Embryonic facial prominence (tissue), 1 donor: Measurements from ENCODE around the gene LRATD1.
"Not testable (repeated sequence)": the region's sequence is repeated elsewhere in the genome, so short reads cannot be mapped to it uniquely, and the experiment has no call there.

Source experiments
- DNase-seq: peaks from one replicate; pipeline ENCODE4 v3.0.0-alpha.2; 2016; ENCODE audit errors: extremely low spot score

Gene LRATD1

GRCh38 chr2:14632133-14632936 is at the start of gene LRATD1:
Gene LRATD1, plus strand, starts transcription at chr2:14632717. Its CDS starts 1,263 bp downstream, at chr2:14633980.
- no peak for DNase-seq

GRCh38 chr2:14583059-14583458 is 49.5 kb upstream of the LRATD1 start:
- no peak for DNase-seq

DNA sequence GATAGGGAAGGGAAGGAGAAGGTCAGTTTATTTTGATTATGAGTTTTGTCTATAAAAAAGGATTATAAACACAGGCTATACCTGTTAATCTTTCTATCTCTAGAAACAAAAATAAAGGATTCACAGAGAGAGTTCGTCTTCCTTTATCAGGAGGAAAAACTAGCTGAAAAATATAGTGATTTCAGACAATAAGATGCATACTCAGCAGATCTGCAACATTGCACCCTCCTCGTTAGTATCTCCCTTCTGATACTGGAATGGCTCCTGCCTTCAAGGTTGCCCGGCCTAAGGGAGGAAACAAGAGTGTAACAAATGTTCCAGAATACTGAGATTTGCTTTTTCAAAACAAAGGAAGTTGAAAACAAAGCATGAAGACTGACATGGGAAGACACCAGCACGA is 48.7 kb upstream of the LRATD1 start:
- no peak for DNase-seq

DNA sequence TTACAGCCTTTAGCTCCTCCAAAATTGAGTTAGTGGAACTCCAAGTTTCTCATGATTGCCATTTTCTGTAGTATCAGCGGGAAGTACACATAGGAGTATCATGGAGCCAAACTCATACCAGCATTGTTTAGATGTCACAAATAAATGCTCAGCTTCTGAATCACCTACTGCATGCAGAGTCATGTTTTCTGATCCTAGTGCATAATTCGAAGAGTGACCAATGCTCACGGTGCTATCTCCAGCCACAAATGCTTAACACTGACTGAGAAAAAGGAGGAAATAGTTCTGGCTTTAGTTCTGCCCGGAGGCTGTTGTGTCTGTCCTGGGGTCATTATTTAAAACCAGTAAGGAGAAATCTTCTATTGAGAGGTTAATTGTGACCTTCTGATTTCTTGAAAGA is 45.4 kb upstream of the LRATD1 start:
- no peak for DNase-seq

- DNase-seq = no peak
Measured at GRCh38 chr2:14601156-14601770, 31.3 kb upstream of the LRATD1 start.

DNA sequence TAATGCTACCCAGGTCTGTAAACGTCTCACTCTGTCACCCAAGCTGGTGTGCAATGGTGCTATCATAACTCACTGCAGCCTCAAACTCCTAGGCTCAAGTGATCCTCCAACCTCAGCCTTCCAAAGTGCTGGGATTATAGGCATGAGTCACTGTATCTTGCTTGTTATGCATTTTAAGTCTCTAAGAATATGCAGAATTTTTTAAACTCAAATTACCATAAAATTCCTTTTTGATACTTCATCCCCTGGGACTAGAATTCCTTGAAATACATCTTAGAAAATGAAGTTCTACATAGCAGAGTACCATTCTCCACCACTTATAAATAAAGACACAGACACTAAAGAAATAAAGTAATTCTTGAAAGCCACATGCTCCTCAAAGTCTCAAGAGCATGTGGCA is 30.2 kb upstream of the LRATD1 start:
- DNase-seq = no peak

DNA sequence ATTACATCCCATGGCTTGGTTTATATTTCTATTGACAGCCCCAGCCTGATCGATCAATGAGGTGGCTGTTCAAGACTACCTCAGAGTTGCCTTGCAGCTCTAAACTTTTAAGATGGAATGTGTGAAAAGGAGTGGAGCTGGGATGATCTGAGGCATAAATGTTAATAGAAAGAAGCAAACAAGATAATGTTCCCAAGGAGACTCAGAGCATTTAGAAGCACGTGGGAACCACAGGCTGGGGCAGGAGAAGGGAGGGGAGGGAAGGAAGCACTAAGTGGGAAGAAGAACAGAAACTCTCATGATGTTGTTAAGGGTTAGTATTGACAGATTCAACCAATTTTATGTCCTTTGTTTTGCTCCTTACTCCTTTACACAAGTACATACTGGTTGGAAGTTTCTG is 28.8 kb upstream of the LRATD1 start:
- no peak for DNase-seq

DNA sequence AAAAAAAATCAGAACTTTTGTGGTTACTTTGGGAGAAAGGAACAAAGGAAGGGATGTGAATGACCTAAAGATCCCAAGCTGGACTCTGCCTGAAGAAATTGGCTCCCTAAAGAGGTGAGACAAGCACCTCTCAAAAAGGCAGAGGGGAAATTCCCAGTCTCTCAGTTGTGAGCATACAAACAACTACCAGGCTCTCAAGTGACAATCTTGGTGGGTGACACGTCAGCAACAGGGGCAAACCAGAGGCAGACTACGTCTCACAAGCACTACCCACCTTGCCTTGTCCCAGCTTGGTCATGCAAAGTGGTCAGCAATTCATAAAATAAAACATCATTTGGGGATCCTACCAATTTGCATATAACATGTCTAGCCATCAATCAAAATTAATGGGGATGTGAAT is 24.3 kb upstream of the LRATD1 start:
- DNase-seq = no peak

DNA sequence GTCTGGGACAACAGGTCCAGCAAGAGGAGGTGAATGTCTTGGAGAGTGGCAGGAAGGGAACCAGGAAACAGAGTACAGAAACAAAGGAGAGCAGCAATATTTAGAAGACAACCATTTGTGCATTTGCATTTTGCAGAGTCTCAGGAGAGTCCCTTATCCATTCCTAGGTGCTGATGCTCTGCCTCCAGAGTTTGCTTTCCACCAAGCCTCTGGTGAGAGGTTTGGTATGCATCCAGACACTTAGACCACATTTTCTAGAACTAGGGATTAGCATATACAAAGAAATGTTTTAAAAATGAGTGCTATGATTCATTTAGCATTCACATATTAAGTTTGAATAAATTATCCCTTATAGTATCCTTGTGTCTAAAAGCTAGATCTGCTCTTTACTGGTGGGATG is 18.5 kb upstream of the LRATD1 start:
- no peak for DNase-seq

GRCh38 chr2:14615121-14615520 is 17.4 kb upstream of the LRATD1 start:
- no peak for DNase-seq

- DNase-seq = no peak
Measured at GRCh38 chr2:14615760-14616159, 16.8 kb upstream of the LRATD1 start.

DNA sequence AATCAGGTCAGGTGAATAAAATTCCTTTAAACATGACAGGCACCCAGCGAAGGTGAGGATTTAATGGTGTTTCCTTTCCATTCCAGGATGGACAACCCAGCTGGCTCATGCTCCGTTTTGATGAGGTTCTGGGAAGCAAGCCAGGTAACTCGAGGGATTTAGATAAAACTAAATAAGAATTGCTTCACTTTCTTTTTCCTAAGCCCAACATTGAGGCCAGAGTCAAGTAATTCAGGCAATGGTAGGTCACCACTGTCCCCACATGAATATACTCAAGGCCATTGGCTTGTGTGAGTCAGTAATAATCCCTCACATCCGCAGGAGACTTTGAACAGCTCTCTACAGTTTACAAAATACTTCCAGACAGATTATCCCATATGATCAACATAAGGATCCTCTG is 16.2 kb upstream of the LRATD1 start:
- DNase-seq = no peak

DNA sequence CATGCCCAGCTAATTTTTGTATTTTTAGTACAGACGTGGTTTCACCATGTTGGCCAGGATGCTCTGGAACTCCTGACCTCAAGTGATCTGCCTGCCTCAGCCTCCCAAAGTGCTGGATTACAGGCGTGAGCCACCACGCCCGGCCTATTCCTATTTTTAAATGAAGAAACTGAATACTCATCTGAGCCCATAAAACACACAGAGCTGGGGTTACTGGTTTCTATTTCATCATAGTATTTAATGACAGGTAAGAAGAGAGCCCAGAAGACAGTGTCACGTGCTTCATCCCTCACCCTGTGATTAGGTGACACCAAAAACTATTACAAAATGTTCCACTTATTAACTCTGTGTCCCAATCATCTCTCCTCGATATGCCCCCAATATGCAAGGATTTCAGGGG is 15.6 kb upstream of the LRATD1 start:
- no peak for DNase-seq

DNA sequence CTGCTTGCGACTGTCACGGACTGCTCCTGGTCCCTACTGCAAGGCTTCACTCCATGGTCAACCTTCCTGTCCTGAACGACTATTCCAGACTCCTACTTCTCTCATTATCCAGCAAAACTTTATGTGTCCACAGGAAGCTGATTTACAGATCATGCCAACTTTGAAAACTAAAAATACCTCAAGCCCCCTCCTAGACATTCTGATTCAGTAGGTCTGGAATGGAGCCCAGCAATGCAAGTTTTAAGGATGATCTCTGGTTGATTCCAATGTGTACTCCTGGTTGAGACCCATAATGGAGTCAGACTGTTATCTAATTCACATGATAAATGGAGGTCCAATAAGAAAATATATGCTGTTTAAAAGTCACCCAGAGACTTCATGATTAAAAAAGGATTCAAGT is 13.1 kb upstream of the LRATD1 start:
- no peak for DNase-seq

DNA sequence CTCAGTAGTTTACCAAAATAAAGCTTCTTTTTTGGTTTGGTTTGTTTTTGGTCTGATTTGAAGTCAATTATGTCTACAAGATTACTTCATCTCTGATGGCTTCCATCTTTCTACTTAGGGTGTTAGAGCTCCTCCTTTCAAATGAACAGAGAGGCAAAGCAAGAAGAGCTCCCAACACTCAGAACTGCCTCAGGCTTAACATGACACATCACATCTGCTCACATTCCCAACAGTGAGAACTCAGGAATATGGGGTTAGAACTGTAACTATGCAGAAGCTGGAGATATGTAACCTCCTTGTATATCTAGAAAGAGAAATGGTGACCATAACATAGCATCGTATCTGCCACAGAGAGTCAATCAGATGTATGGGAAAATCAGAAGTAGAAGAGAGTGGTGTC is 11.4 kb upstream of the LRATD1 start:
- DNase-seq = no peak

DNA sequence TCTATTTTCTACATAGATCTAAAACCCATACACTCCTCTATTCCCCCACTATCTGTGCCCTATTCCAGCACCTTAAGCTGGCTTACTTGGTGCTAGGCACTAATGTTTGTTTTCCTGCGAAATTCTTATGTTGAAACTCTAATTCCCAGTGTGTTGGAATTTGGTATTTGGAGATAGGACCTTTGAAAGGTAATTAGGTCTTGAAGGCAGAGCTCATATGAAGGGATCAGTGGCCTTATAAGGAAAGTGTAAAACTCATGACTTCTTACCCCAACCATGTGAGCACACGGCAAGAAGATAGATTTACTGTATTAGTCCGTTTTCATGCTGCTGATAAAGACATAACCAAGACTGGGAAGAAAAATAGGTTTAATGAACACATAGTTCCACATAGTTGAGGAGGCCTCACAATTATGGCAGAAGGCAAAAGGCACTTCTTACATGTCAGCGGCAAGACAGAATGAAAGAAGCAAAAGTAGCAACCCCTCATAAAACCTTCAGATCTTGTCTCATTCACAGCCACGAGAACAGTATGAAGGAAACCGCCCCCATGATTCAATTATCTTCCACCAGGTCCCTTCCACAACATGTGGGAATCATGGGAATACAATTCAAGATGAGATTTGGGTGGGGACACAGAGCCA is 10.5 kb upstream of the LRATD1 start:
- no peak for DNase-seq

- DNase-seq = not testable (repeated sequence)
Measured at GRCh38 chr2:14622550-14622939, 10.0 kb upstream of the LRATD1 start.

GRCh38 chr2:14623237-14623636 is 9.3 kb upstream of the LRATD1 start:
- no peak for DNase-seq

GRCh38 chr2:14626873-14627272 is 5.6 kb upstream of the LRATD1 start:
- no peak for DNase-seq

- DNase-seq = no peak
Measured at GRCh38 chr2:14628901-14629300, 3.6 kb upstream of the LRATD1 start.

GRCh38 chr2:14631406-14632040 is 994 bp upstream of the LRATD1 start:
- no peak for DNase-seq

DNA sequence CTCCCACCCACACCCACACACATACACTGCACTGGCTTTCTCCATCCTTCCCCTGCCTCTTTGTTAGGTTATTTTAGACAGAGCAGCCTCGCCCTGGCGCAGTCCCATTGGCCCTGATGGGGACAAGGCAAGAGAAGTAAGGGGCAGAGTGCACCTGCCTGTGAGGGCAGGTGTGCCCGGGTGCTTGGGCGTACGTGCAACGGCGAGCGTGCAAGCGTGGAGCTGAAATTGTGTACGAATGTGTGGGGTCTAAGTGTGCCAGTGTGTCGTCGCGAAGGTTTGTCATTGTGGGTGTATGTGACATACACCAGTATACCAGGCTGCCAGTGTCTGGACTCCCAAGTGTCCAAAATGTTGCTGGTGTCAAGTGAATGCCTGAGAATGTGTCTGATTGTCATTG is 544 bp downstream of the LRATD1 start:
- no peak for DNase-seq
